Esophagus squamous epithelium (tissue), 4 donors: ENCODE measurements around the gene THBS2.

Source experiments
- CTCF ChIP-seq, 6 experiments: fragments of 450-650 bp in 4 of 6; fragments of 200-600 bp in 2 of 6; sonication (generic) in 2 of 6; IDR thresholded peaks; one replicate each; pipeline ENCODE4 v1.5.1; 2016 to 2019; ENCODE audit warnings: antibody characterized with exemption in 6 of 6, mild to moderate bottlenecking in 4 of 6, moderate library complexity in 4 of 6
- POLR2A ChIP-seq, 4 donors: fragments of 450-650 bp; IDR thresholded peaks; one replicate each; pipeline ENCODE4 v1.6.1; 2017; ENCODE audit warnings: antibody characterized with exemption in 4 of 4, mild to moderate bottlenecking in 4 of 4, moderate library complexity in 3 of 4

- TF ChIP-seq CTCF (IDR thresholded peaks at IDR 0.05) (no peak), POLR2A (IDR thresholded peaks at IDR 0.05) (no peak)
Observed at GRCh38 chr6:169189182-169189581, 64.5 kb downstream of the THBS2 start.
